IMR-90 (cell line): ENCODE results near the gene ITPR2.

ENCODE experiments used
- CEBPB ChIP-seq: IDR thresholded peaks from 2 replicates; pipeline ENCODE4 v1.6.1; 2012; ENCODE audit warnings: low read depth, low read length, improper control_type of control experiment
- FOS ChIP-seq: fragments of 150-350 bp; IDR thresholded peaks from 2 replicates; pipeline ENCODE4 v1.6.1; 2016; ENCODE audit warnings: low read depth, low read length
- MAZ ChIP-seq: IDR thresholded peaks from 2 replicates; pipeline ENCODE4 v1.6.1; 2012; ENCODE audit warnings: low read depth, mild to moderate bottlenecking, low read length, improper control_type of control experiment, moderate library complexity, borderline replicate concordance
- MXI1 ChIP-seq: IDR thresholded peaks from 2 replicates; pipeline ENCODE4 v1.6.1; 2012; ENCODE audit warnings: low read depth, mild to moderate bottlenecking, low read length, moderate library complexity, borderline replicate concordance
- POLR2A ChIP-seq: IDR thresholded peaks from 2 replicates; pipeline ENCODE4 v1.6.1; 2012; ENCODE audit warnings: mild to moderate bottlenecking, low read depth, low read length
- RAD21 ChIP-seq: IDR thresholded peaks from 2 replicates; pipeline ENCODE4 v1.6.1; 2012; ENCODE audit warnings: low read length, improper control_type of control experiment
- RCOR1 ChIP-seq: IDR thresholded peaks from 2 replicates; pipeline ENCODE4 v1.6.1; 2012; ENCODE audit warnings: mild to moderate bottlenecking, low read length, improper control_type of control experiment; ENCODE audit not compliant: insufficient replicate concordance
- RFX5 ChIP-seq: IDR thresholded peaks from 2 replicates; pipeline ENCODE4 v1.8.0; 2012; ENCODE audit warnings: low read depth, mild to moderate bottlenecking, low read length, moderate library complexity
- SMC3 ChIP-seq: fragments of 150-350 bp; IDR thresholded peaks from 2 replicates; pipeline ENCODE4 v1.6.1; 2016; ENCODE audit warnings: low read depth, mild to moderate bottlenecking, antibody characterized with exemption, low read length, moderate library complexity
- TF ChIP-seq, protein P1 (sequence below): conservative IDR thresholded peaks from 2 replicates; pipeline ENCODE4 v1.5.1; 2012; ENCODE audit warnings: mild to moderate bottlenecking, low read depth, low read length, improper control_type of control experiment
- TF ChIP-seq, protein P2 (sequence below): fragments of 150-350 bp; IDR thresholded peaks from 2 replicates; pipeline ENCODE4 v1.6.1; 2017; ENCODE audit warnings: mild to moderate bottlenecking, antibody characterized with exemption, low read length, low read depth

DNA sequence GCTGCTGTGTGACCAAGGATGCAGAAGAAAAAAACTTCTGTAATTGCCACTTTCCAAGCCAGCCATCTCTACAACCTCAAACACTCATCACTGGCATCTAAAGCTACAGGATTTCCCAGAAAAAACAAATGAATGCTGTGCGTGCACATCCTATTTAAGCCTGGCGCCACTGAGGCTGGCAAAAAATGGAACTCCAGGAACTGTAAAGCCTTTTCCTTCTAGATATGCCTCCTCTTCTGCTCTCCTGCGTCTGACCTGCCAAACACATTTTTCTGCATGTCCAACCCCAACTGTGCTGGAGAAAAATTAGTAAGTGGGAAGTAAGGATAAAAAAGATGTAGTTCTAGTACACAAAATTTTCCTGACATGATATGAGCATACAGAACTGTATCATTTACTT lies 184.9 kb downstream of the ITPR2 start:
- TF ChIP-seq, protein P1, sequence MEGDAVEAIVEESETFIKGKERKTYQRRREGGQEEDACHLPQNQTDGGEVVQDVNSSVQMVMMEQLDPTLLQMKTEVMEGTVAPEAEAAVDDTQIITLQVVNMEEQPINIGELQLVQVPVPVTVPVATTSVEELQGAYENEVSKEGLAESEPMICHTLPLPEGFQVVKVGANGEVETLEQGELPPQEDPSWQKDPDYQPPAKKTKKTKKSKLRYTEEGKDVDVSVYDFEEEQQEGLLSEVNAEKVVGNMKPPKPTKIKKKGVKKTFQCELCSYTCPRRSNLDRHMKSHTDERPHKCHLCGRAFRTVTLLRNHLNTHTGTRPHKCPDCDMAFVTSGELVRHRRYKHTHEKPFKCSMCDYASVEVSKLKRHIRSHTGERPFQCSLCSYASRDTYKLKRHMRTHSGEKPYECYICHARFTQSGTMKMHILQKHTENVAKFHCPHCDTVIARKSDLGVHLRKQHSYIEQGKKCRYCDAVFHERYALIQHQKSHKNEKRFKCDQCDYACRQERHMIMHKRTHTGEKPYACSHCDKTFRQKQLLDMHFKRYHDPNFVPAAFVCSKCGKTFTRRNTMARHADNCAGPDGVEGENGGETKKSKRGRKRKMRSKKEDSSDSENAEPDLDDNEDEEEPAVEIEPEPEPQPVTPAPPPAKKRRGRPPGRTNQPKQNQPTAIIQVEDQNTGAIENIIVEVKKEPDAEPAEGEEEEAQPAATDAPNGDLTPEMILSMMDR, result no peak
- TF ChIP-seq, protein P2, sequence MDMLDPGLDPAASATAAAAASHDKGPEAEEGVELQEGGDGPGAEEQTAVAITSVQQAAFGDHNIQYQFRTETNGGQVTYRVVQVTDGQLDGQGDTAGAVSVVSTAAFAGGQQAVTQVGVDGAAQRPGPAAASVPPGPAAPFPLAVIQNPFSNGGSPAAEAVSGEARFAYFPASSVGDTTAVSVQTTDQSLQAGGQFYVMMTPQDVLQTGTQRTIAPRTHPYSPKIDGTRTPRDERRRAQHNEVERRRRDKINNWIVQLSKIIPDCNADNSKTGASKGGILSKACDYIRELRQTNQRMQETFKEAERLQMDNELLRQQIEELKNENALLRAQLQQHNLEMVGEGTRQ, result no peak
- TF ChIP-seq RAD21 (no peak), CEBPB (no peak), RFX5 (no peak), POLR2A (no peak), MXI1 (no peak), RCOR1 (no peak), SMC3 (no peak), FOS (no peak), MAZ (no peak)
